Measurements from ENCODE around the gene CDK1. TPM values are rescaled to one million over a fixed set of nuclear protein-coding genes. Genes with fewer than 3 reads are reported as not detected.

The CDK1 gene
- total and polyA plus RNA-seq, 2 of the 8 experiments (the other 6 are each of a cell fraction or from before 2014, with no cell fraction given) = 29.4 to 111 TPM

DNA sequence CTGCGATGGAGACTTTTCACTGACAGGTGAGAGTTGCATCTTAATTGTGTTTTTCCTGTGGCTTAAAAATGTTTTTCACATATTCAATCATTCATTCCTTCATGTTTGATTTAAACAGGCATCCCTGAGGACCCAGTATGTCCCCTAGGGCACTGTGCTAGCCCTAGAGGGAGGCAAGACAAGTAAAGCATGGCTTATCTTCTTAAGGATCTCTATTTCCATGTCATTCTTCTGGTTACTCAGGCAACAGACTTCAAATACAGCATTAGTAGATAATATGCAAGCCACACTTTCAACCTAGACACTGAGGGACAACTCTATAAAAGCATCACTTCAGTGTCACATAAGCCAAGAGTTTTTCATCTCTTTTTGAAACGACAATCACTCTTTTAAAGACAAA, 29.2 kb downstream of the CDK1 start:
- FAIRE-seq (no peak), DNase-seq (ENCODE audit: low read depth in 1 of 2, low spot score in 2 of 2) (no peak)
- Histone ChIP-seq H2AFZ (ENCODE audit: low read length) (no peak overlapping the region), H3K9ac (replicated peaks in 1 of 4; ENCODE audit: extremely low read depth in 1 of 4, low read depth in 3 of 4, low read length in 3 of 4) (no peak overlapping the region), H3K27ac (ENCODE audit: low read depth, low read length) (no peak overlapping the region), H3K4me1 (replicated peaks in 1 of 4; ENCODE audit: control insufficient read depth in 3 of 4, insufficient read depth in 4 of 4, low read length in 3 of 4) (no peaks in the 10 kb centered on the region), H3K23me2 (ENCODE audit: low read depth, low read length) (no peaks in the 10 kb centered on the region), H3K4ac (replicated peaks; ENCODE audit: insufficient read length, low read depth, low read length) (no peak overlapping the region), H2BK5ac (ENCODE audit: low read depth, low read length) (no peak overlapping the region), H3K23ac (ENCODE audit: insufficient read length) (no peak overlapping the region), H2BK15ac (ENCODE audit: low read length) (no peak overlapping the region), H2BK120ac (replicated peaks; ENCODE audit: low read depth, low read length) (no peak overlapping the region), H4K91ac (replicated peaks; ENCODE audit: insufficient read length, low read length) (no peak overlapping the region), H3K14ac (ENCODE audit: insufficient read length) (no peak overlapping the region), H2AK5ac (ENCODE audit: low read depth, low read length) (no peak overlapping the region), H4K20me1 (replicated peaks in 1 of 2; ENCODE audit: control insufficient read depth in 1 of 2, insufficient read depth in 2 of 2, low read length in 2 of 2) (no peaks in the 10 kb centered on the region), H2BK20ac (ENCODE audit: low read length) (no peak overlapping the region), H2BK12ac (ENCODE audit: low read depth, low read length) (no peak overlapping the region), H3K79me2 (ENCODE audit: control insufficient read depth in 1 of 2, insufficient read depth in 2 of 2, low read length in 2 of 2) (no peaks in the 10 kb centered on the region), H3K56ac (replicated peaks; ENCODE audit: insufficient read length, low read depth, low read length) (no peak overlapping the region), H3K27me3 (replicated peaks in 1 of 4; ENCODE audit: control insufficient read depth in 3 of 4, extremely low read depth in 1 of 4, insufficient read depth in 3 of 4, low read length in 3 of 4) (no peaks in the 10 kb centered on the region), H4K8ac (ENCODE audit: extremely low read depth, insufficient read depth, low read length) (no peak overlapping the region), H3K4me3 (ENCODE audit: extremely low read depth in 1 of 4, insufficient read depth in 2 of 4, low read depth in 3 of 4, low read length in 4 of 4) (no peak overlapping the region), H3K79me1 (ENCODE audit: low read depth, low read length) (no peaks in the 10 kb centered on the region), H3K9me3 (ENCODE audit: insufficient read depth in 2 of 2, low read depth in 1 of 2, low read length in 1 of 2) (no peaks in the 10 kb centered on the region), H3K36me3 (ENCODE audit: control insufficient read depth in 2 of 4, insufficient read depth in 4 of 4, low read length in 3 of 4) (no peaks in the 10 kb centered on the region), H3K4me2 (ENCODE audit: insufficient read depth in 1 of 2, low read depth in 2 of 2, low read length in 2 of 2) (no peak overlapping the region), H4K5ac (ENCODE audit: insufficient read length, low read depth, low read length) (no peak overlapping the region), H3K18ac (ENCODE audit: extremely low read depth, low read length) (no peak overlapping the region)
- CTCF ChIA-PET (ENCODE audit: partially characterized antibody) = interaction anchor here (3.6 kb wide), 1 partner anchor 12 kb away, joined by 14 read pairs; no protein-coding TSS in a partner anchor
- no peak for TF ChIP-seq EZH2 (IDR thresholded peaks at IDR 0.05; ENCODE audit: low read depth, low read length, severe bottlenecking)
- TF ChIP-seq, protein P1, sequence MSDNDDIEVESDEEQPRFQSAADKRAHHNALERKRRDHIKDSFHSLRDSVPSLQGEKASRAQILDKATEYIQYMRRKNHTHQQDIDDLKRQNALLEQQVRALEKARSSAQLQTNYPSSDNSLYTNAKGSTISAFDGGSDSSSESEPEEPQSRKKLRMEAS (IDR thresholded peaks at IDR 0.05) = no peak
- POLR2A ChIA-PET (ENCODE audit: partially characterized antibody) = no interaction called here
- 90% methylated on average over 2 of the region's 2 CpGs; no CpG with 5 or more reads in 1 of the 2 experiments for WGBS, 2 experiments (ENCODE audit: extremely low coverage in 1 of 2, insufficient coverage in 1 of 2, insufficient read length in 1 of 2, insufficient replicate concordance in 2 of 2, low coverage in 1 of 2, low lambda C conversion rate in 2 of 2, missing lambda C conversion rate in 1 of 2)

All from H1 (cell line).